Ramos (cell line): Measurements from ENCODE around the gene GASK1A.

Experiments
- in situ Hi-C: fragments of 300-500 bp; cut with MboI; formaldehyde crosslinking; loops from one replicate; pipeline ENCODE4 v1.14.3; 2022; ENCODE audit warnings: low sequenced_read_pairs; ENCODE audit not compliant: unreplicated experiment

The GASK1A gene

GRCh38 chr3:43079536-43080332 is 100.6 kb downstream of the GASK1A start:
- in situ Hi-C loops = no loop called here

- in situ Hi-C loops = no loop called here
Measured at GRCh38 chr3:43080726-43081568, 101.8 kb downstream of the GASK1A start.

GRCh38 chr3:43081796-43082195 is 102.7 kb downstream of the GASK1A start:
- in situ Hi-C loops = no loop called here

- in situ Hi-C loops = no loop called here
Measured at GRCh38 chr3:43082457-43082856, 103.3 kb downstream of the GASK1A start.

- in situ Hi-C loops = no loop called here
Measured at GRCh38 chr3:43086460-43087165, 107.5 kb downstream of the GASK1A start.

GRCh38 chr3:43087249-43087776 is 108.2 kb downstream of the GASK1A start:
- in situ Hi-C loops = no loop called here

- in situ Hi-C loops = no loop called here
Measured at GRCh38 chr3:43089081-43089480, 110.0 kb downstream of the GASK1A start.

GRCh38 chr3:43090238-43090637 is 111.1 kb downstream of the GASK1A start:
- in situ Hi-C loops = no loop called here

- in situ Hi-C loops = no loop called here
Measured at GRCh38 chr3:43091481-43091880, 112.4 kb downstream of the GASK1A start.

GRCh38 chr3:43093006-43093405 is 113.9 kb downstream of the GASK1A start:
- in situ Hi-C loops = no loop called here

- in situ Hi-C loops = no loop called here
Measured at GRCh38 chr3:43093974-43094373, 114.9 kb downstream of the GASK1A start.

- in situ Hi-C loops = no loop called here
Measured at GRCh38 chr3:43094381-43094780, 115.3 kb downstream of the GASK1A start.

GRCh38 chr3:43094851-43095250 is 115.7 kb downstream of the GASK1A start:
- in situ Hi-C loops = no loop called here

- in situ Hi-C loops = no loop called here
Measured at GRCh38 chr3:43095370-43095769, 116.3 kb downstream of the GASK1A start.

- in situ Hi-C loops = no loop called here
Measured at GRCh38 chr3:43096761-43097160, 117.7 kb downstream of the GASK1A start.

GRCh38 chr3:43097400-43098080 is 118.4 kb downstream of the GASK1A start:
- in situ Hi-C loops = no loop called here

- in situ Hi-C loops = no loop called here
Measured at GRCh38 chr3:43098761-43099160, 119.7 kb downstream of the GASK1A start.

- in situ Hi-C loops = no loop called here
Measured at GRCh38 chr3:43102773-43103480, 123.8 kb downstream of the GASK1A start.

- in situ Hi-C loops = no loop called here
Measured at GRCh38 chr3:43104039-43104438, 124.9 kb downstream of the GASK1A start.
